ENCODE data around the gene PBX4.

Gene PBX4

DNA sequence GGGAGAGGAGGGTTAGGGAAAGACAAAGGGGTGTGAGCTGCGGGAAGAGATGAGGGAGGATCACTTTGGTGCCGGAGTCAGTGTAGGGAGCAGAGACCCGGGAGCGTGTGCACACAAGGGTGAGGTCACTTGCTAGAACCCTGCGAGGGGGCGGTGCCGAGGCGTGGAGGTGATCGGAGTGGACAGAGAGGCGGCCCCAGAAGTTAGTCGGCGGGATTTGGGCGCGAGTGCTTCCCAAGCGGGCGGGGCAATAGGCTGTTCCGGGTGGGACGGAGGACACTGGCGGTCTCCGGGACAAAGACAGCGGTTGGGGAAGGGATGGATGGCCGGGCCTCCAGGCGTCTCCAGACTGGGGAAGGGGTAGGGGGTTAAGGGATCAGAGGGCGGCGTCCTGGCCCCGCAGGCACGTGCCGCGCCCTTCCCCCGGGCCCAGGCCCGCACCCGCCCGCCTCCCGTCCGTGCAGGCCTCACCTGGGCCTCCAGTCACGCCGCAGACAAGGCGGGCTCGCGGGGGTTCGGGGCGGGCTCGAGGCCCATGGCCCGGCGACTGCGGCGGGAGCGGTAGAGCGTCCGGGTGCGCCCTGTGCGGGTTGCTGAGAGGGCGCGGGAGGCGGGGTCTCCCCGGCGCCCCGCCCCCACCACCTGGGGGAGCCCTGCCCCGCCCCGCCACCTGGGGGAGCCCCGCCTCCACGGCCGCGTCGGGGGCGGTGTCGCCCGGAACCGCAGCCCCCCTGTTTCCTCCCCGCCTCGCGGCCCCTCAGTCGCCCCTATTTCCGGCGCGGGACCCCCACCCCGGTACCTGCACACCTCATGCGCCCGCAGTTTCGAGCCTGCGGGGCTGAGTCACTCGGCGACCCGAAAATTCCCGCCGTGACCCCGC is 9.4 kb upstream of the PBX4 start, which contains the start of gene LPAR2:
LPAR2 (minus strand) TSS at position 600 of the 880 bp plus-strand sequence. CDS start 945 bp downstream, outside the sequence.
- peaks cover 90% of the 10 kb centered on the region for H3K36me3 ChIP-seq
- H3K9me3 ChIP-seq, result no peaks in the 10 kb centered on the region
- no peaks in the 10 kb centered on the region for H3K27me3 ChIP-seq
- peak within 1 kb of the TSS; percentile 42 for H3K27ac ChIP-seq
- H3K4me1 ChIP-seq (ENCODE audit: control insufficient read depth in 1 of 2, insufficient read depth in 1 of 2, low read depth in 1 of 2, low read length in 1 of 2), result peaks cover 18 to 25% of the 10 kb centered on the region in 2 experiments
- peak within 1 kb of the TSS; percentile 53 to 59 for H3K4me3 ChIP-seq (ENCODE audit: low read depth in 1 of 2, low read length in 1 of 2)
- TF ChIP-seq, protein P1, sequence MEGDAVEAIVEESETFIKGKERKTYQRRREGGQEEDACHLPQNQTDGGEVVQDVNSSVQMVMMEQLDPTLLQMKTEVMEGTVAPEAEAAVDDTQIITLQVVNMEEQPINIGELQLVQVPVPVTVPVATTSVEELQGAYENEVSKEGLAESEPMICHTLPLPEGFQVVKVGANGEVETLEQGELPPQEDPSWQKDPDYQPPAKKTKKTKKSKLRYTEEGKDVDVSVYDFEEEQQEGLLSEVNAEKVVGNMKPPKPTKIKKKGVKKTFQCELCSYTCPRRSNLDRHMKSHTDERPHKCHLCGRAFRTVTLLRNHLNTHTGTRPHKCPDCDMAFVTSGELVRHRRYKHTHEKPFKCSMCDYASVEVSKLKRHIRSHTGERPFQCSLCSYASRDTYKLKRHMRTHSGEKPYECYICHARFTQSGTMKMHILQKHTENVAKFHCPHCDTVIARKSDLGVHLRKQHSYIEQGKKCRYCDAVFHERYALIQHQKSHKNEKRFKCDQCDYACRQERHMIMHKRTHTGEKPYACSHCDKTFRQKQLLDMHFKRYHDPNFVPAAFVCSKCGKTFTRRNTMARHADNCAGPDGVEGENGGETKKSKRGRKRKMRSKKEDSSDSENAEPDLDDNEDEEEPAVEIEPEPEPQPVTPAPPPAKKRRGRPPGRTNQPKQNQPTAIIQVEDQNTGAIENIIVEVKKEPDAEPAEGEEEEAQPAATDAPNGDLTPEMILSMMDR (IDR thresholded peaks at IDR 0.05), result no peak

DNA sequence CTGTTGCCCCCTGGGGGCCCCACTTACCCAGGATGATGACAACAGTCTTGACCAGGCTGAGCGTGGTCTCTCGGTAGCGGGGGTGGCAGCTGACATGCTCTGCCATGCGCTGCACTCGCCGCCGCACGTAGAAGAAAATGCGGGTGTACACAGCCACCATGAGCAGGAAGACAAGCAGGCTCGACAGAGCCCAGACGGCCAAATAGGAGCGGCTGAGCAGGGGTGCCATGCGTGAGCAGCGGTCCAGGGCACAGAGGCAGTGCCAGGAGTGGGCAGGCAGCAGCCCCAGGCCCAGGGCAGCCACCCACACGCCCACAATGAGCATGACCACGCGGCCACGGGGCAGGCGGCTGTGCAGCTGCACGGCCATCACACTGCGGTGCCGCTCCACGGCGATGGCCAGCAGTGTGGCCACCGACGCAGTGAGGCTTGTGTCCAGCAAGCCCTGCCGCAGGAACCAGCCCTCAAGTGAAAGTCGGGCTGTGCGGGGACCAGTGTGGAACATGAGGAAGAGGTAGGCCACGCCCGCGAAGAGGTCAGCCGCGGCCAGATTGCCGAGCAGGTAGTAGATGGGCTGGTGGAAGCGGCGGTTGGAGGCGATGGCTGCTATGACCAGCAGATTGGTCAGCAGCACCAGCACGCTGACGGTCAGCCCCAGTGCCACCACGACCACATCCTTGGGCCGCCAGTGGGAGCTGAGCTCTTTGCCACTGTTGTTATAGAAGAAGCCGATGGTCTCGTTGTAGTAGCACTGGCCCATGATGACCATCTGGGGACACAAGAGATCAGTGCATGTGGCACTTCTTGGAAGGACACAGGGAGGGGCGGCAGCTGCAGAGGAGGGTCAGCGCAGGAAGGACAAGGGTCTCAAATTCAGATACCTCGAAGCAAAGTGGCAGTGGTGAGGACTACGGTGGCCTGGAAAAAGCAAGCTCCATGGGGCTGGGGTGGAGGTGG is 8.3 kb upstream of the PBX4 start:
- H3K36me3 ChIP-seq, result peaks cover 88% of the 10 kb centered on the region
- H3K4me1 ChIP-seq (ENCODE audit: control insufficient read depth in 1 of 2, insufficient read depth in 1 of 2, low read depth in 1 of 2, low read length in 1 of 2), result peaks cover 18 to 25% of the 10 kb centered on the region in 2 experiments
- no peaks in the 10 kb centered on the region for H3K27me3 ChIP-seq
- H3K9me3 ChIP-seq, result no peaks in the 10 kb centered on the region
- H3K4me3 ChIP-seq (ENCODE audit: low read depth in 1 of 2, low read length in 1 of 2), result peak overlapping the region in 1 of 2 experiments; percentile 53
- H3K27ac ChIP-seq, result no peak overlapping the region
- TF ChIP-seq, protein P1 (IDR thresholded peaks at IDR 0.05), result no peak

- peaks cover 66% of the 10 kb centered on the region for H3K36me3 ChIP-seq
- no peaks in the 10 kb centered on the region for H3K9me3 ChIP-seq
- no peak overlapping the region for H3K27ac ChIP-seq
- H3K4me1 ChIP-seq (ENCODE audit: control insufficient read depth in 1 of 2, insufficient read depth in 1 of 2, low read depth in 1 of 2, low read length in 1 of 2), result peaks cover 21 to 26% of the 10 kb centered on the region in 2 experiments
- no peaks in the 10 kb centered on the region for H3K27me3 ChIP-seq
- no peak overlapping the region for H3K4me3 ChIP-seq (ENCODE audit: low read depth in 1 of 2, low read length in 1 of 2)
- TF ChIP-seq, protein P1 (IDR thresholded peaks at IDR 0.05), result no peak
Measured at GRCh38 chr19:19624032-19624570, 5.6 kb upstream of the PBX4 start.

GRCh38 chr19:19623383-19623782 is 4.9 kb upstream of the PBX4 start:
- TF ChIP-seq, protein P1 (IDR thresholded peaks at IDR 0.05), result no peak
- Histone ChIP-seq H3K36me3 (peaks cover 59% of the 10 kb centered on the region), H3K27me3 (no peaks in the 10 kb centered on the region), H3K4me1 (ENCODE audit: control insufficient read depth in 1 of 2, insufficient read depth in 1 of 2, low read depth in 1 of 2, low read length in 1 of 2) (peaks cover 18 to 26% of the 10 kb centered on the region in 2 experiments), H3K4me3 (ENCODE audit: low read depth in 1 of 2, low read length in 1 of 2) (no peak overlapping the region), H3K9me3 (no peaks in the 10 kb centered on the region), H3K27ac (no peak overlapping the region)

GRCh38 chr19:19619849-19620210 is 1.3 kb upstream of the PBX4 start:
- peaks cover 33% of the 10 kb centered on the region for H3K36me3 ChIP-seq
- H3K27ac ChIP-seq, result no peak overlapping the region
- peaks cover 13 to 17% of the 10 kb centered on the region in 2 experiments for H3K4me1 ChIP-seq (ENCODE audit: control insufficient read depth in 1 of 2, insufficient read depth in 1 of 2, low read depth in 1 of 2, low read length in 1 of 2)
- TF ChIP-seq, protein P1 (IDR thresholded peaks at IDR 0.05), result no peak
- no peak overlapping the region for H3K4me3 ChIP-seq (ENCODE audit: low read depth in 1 of 2, low read length in 1 of 2)
- no peaks in the 10 kb centered on the region for H3K9me3 ChIP-seq
- peaks cover 9% of the 10 kb centered on the region for H3K27me3 ChIP-seq

Data from neutrophil (primary cell).